ENCODE data around the gene LIN28B.
"Not testable (repeated sequence)": the region's sequence is repeated elsewhere in the genome, so short reads cannot be mapped to it uniquely, and the experiment has no call there.

The LIN28B gene

DNA sequence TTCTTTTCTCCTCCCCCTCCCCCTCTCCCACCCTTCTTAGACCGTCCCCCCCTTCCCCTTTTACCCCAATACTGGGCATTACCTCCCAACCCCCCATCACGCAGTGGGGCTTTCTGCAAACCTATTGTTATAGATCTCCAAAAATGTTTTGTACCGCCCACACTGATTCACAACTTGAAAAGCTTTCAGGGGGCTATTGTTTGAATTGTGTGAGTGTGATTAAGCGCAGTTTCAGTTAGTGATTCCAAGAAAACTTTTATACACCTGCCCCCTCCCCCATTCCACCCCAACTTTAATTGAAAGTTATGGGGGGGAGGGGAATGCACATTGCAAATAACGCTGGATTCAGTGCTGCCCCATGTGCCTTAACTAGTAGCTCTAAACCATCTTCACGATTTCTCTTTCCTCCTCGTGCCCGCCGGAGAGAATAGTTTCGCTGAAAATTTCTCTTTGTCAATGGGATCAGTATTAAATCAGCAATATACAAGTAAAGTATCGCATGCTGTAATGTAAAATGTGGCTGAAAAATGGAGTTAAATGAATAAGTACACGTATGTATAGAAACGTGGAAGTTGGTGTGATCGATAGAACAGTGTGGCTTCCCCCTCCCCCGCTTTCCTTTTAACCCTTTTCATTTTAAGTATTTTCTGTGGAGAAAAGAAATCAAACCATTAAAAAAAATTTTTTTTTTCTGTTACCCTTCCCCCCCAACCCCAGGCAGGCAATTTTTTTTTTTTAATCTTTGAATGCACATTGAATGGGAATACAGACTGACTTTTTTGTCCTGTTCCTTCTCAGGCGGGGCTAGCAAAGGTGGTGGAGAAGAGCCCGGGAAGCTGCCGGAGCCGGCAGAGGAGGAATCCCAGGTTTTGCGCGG, 632 bp downstream of the LIN28B start:
- DNase-seq = no peak

DNA sequence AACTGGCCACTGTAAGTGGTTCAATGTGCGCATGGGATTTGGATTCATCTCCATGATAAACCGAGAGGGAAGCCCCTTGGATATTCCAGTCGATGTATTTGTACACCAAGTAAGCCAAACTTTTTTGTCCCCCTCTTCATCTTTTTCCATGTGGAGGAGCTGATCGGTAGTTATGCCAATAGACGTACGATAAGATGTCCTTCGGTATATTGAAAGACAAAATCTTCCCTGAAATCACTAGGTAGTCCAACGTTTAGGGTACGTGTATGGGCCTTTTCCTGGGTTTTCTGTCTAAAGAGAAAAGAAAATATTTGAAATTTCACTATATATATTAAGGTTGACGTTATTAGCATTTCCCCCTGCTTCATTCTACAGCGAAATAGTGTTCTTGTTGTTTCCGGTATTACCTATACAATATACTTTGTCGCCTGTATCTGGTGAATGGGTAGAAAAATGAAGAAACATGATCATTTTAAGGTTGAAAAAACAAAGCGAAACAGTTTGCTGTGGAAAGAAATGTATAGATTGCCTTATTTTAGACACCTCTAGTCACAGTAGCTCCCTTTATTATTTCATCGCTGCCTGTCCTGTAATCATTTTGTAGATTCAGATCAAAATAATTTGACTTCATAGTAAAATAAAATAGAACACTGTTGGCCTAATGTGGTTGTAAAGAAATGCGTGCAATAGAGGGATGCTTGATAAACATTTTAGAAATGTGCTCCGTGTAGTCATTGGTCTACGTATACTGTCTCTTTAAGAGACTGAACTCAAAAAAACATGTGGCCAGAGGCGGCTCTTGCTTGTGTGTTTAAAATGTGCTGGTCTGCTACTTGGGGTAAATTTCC, 1.5 kb downstream of the LIN28B start:
- no peak for DNase-seq

DNA sequence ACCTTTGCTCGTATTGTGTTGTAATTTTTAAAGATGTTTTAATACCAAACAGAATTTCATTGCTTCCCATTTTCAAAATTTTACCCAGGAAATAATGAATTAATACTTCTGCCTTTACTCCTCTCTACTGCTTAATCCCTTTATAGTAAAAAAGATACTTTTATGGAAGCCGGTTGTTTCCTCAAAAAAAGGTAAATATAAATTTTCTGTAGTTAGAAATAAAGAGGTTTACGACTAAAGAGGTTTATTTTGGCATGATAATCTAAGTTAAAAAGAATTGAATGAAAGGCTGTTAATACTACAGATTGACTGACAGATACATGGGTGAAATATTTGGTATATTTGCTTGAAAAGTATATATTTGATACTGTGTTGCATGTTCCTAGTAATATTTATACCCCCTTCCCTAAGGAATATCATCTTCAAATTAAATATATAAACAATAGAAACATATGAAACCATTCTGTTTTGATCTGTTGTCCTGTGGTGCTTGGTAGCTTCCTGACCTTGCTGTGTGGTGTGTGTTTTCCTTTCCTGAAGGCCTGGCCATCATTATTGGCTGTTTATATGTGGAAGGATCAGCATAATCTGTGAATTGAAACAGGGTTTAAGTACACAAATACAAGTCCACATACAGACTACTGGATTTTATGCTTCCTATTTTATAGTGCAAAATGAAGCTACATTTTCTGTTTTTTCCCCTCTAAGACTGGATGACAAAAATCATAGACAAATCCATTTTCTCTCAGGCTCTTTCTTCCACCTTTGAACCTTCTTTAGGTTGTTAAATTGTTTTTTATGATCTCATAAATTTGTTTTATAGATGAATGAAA, 2.3 kb downstream of the LIN28B start:
- DNase-seq = no peak

DNA sequence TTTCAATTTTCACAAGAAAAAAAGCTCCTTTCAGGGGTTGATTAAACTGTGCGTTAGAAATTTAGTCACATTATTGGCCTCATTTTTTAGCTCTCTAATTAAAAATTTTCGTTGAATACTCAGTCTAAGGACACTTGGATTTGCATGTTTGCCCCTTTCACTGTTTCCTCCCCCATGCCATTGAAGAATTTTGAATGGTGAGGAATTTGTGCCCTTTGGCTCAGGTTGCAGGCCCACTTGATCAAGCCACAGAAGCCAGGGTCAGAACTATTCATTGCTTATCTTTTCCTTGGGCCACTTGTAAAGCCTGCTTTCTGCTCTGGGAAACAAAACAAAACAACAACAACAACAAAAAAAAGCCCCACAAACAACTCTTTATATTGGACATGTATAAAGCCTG, 12.2 kb downstream of the LIN28B start:
- DNase-seq = no peak

DNA sequence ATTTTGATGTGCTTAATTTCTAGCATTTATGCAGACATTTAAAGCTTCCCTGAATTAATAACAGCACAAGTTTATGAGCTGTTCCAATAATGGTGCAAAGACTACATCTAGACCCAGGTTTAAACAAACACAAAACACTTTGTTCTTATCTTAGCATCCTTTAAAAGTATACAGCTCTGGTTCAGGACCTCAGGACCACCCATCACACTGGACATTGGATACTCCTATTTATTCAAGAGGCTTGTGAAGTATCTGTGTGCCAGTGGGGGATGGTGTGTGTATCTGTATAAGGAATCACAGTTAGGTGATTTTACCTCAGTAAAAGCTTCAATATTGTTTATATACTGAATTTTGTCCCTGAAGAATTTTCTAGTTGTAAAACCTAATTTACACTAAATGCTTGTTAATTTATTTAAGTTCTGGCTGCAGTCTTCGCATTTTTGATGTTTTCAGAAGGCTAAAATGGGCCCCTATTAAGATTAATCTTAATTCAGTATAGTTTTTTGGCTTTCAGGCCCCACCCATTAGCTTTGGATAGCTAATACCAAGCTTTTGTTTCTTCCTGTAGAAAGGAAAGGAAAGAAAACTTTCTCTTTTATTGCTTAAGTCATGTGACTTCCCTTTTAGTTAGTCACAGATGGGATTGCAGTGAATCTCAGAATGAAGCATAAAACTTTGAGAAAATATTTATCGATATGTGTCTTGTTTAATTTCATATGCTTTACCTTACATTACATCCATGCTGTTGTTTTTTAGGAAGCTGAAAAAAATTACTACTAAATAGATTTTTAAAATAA, 13.1 kb downstream of the LIN28B start:
- DNase-seq = no peak

DNA sequence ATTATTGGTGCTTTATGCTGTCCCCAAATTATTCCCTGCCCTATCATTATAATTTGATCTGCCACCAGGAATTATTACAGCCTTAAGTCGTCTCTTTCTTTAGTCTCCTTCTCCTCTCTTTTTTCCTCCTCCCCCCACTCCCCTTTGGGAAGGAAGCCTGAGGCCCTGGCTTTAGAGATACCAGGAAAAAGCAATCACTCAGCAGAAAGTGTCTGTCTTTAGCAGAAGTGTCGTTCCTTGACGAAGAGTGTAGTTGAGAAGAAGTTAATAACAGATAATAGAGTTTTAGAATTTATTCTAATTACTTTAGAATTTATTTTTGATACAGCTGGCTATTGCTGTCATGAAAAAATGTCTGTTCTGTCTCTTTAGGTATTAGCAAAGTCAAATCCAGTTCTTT, 16.5 kb downstream of the LIN28B start:
- DNase-seq = no peak

DNA sequence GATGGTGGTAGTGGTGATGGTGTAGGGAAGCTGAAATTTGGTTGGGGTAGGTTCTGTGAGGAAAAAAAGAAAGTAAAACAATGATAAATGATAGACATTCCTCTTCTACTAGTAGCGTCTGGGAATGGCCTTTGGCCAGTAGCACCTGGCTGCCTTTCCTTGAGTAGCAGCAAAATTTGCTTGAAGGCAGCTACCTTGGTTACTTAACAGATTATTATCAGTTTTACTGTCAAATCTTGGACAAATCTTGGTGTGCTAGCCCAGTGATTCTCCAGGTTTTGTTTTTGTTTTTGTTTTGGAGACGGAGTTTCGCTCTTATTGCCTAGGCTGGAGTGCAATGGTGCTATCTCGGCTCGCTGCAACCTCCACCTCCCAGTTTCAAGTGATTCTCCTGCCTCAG, 26.4 kb downstream of the LIN28B start:
- no peak for DNase-seq

DNA sequence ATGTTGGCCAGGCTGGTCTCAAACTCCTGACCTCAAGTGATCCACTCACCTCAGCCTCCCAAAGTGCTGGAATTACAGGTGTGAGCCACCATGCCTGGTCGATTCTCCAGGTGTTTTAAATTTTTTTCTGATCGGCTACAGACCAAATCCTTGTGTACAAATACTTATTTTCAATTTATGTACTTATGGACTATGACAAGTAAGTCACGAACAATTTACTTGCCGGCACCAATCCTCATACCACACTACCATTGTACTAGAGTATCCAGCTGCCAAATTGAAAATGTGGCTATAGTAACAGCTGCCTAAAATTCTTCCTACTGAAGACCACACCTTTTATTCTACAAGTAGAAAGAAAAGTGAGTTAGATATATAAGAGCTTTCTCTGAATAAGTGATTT, 26.9 kb downstream of the LIN28B start:
- DNase-seq = no peak

DNA sequence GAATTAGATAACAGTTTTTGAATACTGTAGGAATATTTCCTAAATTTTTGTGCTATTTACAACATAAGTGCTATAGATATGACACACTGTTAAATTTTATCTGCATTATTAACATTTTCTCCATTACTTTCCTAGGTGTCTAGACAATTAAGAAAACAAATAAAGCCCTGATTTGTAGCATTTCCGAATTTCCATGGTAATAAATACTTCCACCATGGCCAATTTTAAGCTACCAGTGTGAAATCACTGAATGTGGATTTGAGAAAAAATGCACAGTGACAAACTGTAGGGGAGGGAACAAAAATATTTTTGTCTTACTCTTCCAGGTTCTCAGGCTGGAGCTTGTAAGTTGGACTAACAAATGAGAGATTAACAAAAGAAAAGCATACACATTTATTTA, 27.9 kb downstream of the LIN28B start:
- no peak for DNase-seq

DNA sequence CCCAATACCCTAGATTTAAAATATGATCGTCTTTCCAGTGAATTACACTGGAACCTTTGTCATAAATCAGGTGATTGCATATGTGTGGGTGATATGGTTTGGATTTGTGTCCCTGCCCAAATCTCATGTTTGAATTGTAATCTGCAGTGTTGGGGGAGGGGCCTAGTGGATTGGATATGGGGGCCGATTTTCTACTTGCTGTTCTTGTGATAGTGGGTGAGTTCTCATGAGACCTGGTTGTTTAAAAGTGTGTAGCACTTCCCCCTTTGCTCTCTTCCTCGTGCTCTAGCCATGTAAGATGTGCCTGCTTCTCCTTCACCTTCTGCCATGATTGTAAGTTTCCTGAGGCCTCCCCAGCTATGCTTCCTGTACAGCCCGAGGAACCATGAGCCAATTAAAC, 29.0 kb downstream of the LIN28B start:
- DNase-seq = not testable (repeated sequence)

DNA sequence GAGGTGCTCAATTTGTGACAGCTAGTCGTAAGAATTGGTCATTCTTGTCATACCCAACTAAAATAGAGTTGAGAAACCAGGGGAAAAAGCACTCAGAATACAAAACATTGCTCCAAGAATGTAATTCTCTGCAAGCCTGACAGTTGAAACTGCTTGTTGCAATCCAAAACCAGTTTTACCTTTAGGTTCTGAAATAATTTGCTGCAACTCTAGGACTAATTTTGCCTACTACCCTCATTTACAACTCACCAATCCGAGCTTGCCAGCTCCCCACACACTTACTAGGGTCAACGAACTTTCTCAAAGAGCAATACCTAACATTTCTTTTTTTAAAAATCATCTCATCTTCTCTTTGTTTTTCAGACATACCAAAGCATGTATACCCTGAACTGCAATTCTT, 29.7 kb downstream of the LIN28B start:
- no peak for DNase-seq

DNA sequence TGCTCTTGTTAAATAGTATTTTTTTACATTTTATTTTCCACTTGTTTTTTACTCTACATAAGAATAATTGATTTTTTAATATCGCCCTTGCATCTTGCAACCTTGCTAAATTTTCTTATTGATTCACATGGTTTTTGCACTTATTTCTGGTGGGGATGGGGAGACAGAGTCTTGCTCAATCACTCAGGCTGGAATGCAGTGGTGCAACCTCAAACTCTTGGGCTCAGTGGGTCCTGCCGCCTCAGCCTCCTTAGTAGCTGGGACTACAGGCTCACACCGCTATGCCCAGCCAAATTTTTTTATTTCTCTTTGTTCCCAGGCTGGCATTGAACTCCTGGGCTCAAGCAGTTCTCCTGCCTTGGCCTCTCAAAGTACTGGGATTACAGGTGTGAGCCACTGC, 30.3 kb downstream of the LIN28B start:
- DNase-seq = no peak

DNA sequence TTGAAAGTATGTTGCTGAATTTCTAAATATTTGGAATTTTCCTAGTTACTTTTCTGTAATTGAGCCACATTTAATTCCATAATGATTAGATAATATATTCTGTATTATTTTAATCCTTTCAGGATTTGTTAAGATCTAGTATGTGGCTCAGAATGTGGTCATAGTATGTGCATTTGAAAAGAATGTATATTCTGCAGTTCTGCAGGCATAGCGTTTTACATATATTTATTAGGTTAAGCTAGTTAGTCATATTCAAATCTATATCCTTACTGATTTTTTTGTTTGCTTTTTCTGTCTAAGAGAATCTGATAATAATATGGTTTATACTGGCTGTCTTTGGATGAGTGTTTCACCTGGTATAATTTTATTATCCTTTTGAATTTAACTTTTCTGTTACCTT, 33.2 kb downstream of the LIN28B start:
- DNase-seq = no peak

DNA sequence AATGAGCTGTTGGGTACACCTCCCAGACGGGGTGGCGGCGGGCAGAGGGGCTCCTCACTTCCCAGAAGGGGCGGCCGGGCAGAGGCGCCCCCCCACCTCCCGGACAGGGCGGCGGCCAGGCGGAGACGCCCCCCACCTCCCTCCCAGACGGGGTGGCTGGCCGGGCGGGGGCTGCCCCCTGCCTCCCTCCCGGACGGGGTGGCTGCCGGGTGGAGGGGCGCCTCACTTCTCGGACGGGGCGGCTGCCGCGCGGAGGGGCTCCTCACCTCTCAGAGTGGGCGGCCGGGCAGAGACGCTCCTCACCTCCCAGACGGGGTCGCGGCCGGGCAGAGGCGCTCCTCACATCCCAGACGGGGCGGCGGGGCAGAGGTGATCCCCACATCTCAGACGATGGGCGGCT, 34.2 kb downstream of the LIN28B start:
- not testable (repeated sequence) for DNase-seq

DNA sequence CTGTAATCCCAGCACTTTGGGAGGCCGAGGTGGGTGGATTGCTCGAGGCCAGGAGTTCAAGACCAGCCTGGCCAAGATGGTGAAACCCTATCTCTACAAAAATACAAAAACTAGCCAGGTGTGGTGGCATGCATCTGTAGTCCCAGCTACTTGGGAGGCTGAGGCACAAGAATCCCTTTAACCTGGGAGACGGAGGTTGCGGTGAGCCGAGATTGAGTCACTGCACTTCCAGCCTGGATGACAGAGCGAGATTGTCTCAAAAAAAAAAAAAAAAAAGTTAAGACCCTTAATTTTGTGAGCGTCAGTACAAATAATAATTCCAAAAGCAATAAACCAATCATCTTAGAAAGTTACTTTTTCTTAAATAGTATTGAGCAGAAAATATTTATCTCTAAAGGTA, 36.7 kb downstream of the LIN28B start:
- DNase-seq = not testable (repeated sequence)

DNA sequence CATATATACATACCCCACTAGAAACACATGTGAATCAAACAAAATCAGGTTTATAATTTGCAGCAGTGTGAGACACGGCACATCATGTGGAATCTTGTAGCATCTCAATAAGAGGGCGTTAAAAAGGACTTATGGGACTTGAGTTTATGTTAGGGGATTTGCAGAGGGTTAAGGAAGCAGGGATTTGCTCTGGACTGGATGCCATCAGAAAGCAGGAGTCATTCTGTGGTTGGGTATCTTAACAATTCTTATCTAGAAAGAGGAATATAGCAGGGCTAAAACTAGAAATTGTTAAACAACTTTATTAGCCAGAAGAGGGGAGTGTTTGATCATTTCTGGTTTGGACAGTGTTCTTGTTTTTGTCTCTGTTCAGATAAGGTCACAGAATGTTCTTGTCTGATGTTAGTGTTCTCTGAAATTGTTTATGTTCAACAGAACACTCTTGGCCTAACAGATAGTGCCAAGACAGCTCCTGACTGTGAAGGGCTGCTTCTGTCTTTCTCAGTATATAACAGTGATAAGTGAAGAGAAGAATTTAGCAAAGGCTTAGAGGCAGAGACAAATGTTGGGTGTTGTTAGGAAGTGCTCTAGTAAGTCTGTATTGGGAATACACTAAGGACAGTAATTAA, 39.2 kb downstream of the LIN28B start:
- DNase-seq = no peak

DNA sequence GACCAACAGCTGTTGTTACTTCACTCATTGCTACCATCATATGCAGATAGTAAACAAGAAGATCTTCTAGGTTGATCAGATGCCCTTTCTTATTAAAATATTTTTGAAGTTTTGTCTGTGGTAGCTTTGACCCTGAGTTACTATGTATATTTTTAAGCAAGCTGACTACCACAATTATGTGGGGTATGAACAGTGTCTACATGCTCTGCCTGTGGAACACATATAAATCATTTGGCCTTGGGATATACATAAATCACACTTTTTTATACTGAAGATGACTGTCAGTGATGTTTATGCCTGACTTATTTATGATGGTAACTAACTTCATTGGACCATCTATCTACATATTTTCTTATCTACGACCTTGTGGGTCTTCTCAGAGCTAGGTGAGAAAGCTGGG, 44.2 kb downstream of the LIN28B start:
- DNase-seq = no peak

DNA sequence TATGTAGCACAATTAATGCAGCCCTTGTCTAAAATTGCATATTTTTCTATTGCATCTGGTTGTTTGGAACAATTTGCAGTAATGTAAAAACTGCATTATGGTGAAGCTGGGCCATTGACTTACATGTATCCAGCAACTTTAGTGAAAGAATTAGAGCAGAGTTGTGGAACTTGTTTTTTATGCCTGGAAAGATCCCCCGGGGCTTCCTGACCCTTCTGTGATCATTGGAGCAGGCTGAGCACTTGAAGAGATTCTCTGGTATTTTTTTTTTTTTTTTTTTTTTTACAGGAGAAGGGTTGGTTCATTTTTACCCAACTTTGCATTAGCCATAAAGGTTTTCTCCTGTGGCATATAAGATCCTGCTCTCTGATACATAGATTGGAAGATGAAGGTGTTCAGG, 45.0 kb downstream of the LIN28B start:
- no peak for DNase-seq

DNA sequence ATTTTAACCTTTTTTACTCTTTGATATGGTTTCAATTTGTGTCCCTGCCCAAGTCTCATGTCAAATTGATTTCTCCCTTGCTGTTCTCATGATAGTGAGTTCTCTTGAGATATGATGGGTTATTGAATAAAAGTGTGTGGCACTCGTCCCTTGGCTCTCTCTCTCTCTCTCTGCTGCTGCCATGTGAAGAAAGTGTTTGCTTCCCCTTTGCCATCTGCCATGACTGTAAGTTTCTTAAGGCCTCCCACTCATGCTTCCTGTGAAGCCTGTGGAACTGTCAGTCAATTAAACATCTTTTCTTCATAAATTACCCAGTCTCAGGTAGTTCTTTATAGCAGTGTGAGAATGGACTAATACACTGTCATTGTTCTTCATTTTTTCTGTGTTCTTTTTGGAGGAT, 48.5 kb downstream of the LIN28B start:
- no peak for DNase-seq

DNA sequence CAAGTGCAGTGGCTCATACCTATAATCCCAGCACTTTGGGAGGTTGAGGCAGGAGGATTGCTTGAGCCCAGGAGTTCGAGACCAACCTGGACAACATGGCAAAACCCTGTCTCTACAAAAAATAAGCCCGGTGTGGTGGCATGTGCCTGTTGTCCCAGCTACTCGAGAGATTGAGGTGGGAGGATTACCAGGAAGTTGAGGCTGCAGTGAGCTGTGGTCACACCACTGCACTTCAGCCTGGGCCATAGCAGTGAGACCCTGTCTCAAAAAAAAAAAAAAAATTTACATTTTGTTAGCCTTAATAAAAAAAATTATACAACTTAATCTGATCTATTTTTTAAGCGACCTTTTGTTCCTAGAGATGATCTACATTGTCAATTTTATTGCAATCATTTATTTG, 56.6 kb downstream of the LIN28B start:
- not testable (repeated sequence) for DNase-seq

DNA sequence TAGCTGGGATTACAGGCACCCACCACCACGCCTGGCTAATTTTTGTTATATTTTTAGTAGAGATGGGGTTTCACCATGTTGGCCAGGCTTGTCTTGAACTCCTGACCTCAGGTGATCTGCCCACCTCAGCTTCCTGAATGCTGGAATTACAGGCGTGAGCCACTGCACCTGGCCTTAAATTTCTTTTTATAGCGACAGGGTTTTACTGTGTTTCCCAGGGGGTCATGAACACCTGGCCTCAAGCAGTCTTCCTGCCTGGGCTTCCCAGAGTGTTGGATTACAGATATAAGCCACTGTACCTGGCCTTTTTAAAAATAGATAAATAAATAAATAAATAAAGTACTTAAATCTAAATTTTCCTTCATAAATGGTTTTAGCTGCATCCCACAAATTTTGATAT, 57.5 kb downstream of the LIN28B start:
- DNase-seq = no peak

DNA sequence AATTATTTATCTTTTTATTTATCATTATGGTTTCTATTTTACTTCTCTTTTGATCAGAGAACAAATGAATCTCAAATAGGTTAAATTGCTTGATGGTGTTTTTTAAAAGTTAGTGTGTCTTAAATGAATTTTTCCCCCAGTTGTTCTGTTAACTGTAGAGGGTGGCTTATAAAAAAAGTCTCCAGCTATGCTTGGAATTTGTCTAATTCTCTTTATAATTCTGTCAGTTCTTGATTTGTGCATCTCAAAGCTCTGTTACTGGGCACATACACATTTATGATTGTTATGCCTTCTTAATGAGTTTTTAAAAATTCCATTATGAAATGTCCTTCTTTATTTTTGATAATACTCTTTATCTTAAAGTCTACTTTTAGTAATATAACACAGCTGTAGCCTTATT, 58.0 kb downstream of the LIN28B start:
- DNase-seq = no peak

Measured in activated CD4-positive, alpha-beta T cell treated with anti-CD3 and anti-CD28 coated beads for 48 hours (primary cell).